GM19468 (cell line): Measurements from ENCODE around the gene NISCH.

Experiments used
- ATAC-seq: cut with Tn5 transposase; IDR thresholded peaks from one replicate; pipeline ENCODE4 v1.9.1; 2021; ENCODE audit warnings: mild to moderate bottlenecking, moderate library complexity, moderate number of reproducible peaks; ENCODE audit not compliant: unreplicated experiment; ENCODE audit errors: extremely low read depth

The NISCH gene

DNA sequence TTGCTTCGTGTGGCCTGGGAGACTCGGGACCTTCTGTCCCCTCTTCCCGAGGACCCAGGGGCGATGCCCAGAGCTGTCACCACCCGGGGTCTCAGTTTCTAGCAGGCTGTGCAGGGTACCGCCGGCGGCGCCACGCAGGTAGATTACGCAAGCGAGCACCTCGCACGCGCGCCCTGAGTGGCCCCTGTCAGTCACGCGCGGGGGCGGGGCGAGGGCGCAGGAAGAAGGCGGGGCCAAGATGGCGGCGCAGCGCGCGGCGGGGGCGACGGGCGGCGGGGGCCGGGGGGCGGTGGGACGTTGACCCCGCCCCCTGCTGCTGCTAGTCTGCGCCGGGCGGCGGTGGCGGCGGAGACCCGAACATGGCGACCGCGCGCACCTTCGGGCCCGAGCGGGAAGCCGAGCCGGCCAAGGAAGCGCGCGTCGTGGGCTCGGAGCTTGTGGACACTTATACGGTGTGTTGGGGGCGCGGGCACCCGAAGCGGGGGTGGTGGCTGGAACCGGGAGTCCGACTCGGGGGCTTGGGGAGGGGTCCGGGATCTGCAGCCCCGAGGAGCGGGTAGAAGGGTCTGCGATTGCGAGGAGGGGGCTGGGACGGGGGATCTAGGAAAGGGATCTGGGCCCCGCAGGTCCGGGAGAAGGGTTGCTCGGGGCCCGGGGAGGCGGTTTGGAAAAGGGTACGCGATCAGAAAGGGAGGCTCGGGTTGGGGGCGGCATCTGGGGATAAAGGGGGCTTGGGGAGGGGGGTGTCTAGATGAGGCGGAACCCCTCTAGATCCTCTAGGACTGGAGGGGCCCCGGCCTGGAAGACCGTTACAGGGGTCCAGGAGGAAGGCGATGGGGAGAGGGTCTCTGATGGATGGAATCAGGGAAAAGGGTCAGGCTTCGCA, at the start of gene NISCH:
Gene NISCH (plus strand): TSS at position 322 of the 886 bp plus-strand sequence. CDS start 38 bp downstream, at position 360.
- ATAC-seq = peak; percentile 42

DNA sequence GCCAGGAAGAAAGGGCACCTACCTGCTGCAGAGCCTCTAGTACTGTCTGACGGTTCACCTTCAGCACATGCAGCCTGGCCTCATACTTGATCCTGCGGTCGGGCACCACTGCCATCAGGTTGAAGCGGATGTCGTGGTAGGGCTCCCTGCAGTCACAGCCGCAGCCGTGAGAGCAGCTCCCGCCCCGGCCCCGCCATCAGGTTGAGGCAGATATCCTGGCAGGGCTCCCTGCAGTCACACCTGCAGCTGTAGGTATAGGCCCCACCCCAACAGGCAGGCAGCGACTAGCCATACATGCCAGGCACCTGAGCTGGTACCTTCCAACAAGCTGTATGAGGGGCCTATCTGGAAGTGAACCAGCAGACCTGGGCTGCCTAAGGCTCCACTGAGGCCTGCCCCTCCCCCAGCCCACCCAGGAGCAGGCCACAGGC, 49.2 kb upstream of the NISCH start:
- ATAC-seq = no peak

GRCh38 chr3:52406791-52407510, 48.5 kb upstream of the NISCH start:
- no peak for ATAC-seq

GRCh38 chr3:52407779-52408178, 47.6 kb upstream of the NISCH start:
- ATAC-seq = no peak

GRCh38 chr3:52408466-52408865, 46.9 kb upstream of the NISCH start:
- no peak for ATAC-seq

GRCh38 chr3:52415800-52416199, 39.6 kb upstream of the NISCH start:
- no peak for ATAC-seq

DNA sequence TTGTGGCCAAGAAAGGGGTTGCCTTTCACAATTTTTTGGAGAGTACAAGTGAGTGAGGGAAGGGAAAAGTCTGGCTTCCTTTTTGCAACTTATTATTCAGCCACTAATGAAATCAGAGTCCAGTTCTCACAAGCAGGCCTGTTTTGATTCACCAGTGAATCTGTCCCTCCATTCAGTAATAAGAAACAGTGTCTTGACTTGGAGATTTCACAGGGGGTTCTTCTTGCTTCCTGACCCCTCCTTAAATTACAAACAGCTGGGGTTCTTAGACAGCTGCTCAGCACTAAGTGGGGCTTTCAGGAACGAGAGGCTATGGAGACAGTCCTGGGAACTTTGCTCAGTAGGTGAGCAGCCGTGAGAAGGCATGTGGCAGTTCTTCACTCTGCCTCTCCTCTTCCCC, 35.0 kb upstream of the NISCH start:
- ATAC-seq = no peak

DNA sequence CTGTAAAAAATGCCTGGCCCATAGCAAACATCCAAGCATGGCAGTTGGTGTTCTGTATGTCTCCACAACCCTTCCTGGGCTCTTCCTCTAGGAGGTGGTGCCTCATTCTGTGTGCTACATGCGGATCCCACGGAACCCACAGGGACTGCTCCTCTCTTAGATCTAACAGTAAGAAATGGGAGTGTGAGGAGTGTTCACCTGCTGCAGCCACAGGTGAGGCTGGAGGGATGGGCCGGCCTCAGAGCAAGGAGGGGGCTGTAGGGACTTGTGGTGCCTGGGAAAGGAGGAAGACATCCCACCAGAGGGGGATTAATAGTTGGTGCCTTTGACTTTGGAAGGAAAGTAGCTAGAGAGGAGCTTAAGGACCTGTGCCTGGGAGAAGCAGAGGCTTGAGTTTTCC, 32.7 kb upstream of the NISCH start:
- ATAC-seq = no peak

GRCh38 chr3:52423173-52423572, 32.2 kb upstream of the NISCH start:
- no peak for ATAC-seq

DNA sequence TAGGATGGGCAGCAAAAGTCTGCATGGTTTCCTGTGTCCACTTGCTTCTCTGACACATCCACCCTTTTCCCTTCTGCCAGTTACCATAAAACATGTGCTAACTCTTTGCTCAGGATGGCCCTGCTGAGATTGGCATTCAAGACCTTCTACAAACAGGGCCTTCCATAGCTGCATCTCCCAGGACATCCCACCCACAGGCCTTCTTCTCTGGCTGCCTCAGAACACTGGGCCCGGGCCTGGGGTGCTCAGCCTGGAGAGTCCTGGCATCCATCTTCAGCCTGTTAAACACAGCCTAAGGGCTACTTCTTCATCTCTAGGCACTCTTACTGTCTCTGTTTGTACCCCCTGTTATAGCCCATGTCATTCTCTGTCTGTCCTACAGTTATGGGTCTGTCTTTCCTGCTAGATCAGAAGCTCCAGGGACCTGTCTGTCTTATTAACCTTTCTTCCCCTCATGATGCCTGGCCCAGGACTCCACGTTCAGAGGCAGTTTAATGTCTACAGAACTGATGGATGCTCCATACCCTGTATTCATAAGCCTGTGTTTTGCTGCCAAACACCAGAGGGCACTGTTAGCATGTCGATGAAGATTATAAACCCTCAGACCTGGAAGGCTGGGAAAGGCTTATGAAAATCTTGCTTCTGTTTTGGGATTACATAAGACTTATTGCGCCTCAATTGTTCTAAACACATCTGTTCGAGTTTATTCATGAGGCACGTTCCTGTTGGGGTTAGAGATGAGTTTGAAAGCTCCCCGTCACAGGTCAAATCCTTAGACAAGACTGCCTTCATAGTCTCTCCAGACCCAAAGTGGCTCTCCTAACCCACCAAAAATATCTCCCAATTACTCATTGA, 27.0 kb upstream of the NISCH start:
- no peak for ATAC-seq

GRCh38 chr3:52429031-52429430, 26.4 kb upstream of the NISCH start:
- ATAC-seq = no peak

- ATAC-seq = no peak
These were observed 25.5 kb upstream of the NISCH start for GRCh38 chr3:52429779-52430415.

DNA sequence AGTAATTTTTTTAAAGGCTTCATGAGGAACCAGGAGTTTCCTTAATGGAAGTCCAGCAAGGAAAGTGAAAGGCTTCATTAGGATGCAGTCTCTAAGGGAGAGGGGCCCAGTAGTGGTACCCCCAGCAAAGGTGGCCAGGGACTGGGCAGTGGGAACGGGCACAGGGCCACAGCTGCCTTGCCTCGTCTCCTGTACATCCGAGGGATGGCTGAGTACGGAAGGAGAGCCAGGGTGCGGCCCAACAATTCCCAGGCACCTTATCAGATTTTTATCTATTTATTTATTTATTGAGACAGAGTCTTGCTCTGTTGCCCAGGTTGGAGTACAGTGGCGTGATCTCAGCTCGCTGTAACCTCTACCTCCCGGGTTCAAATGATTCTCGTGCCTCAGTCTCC, 25.0 kb upstream of the NISCH start:
- no peak for ATAC-seq

DNA sequence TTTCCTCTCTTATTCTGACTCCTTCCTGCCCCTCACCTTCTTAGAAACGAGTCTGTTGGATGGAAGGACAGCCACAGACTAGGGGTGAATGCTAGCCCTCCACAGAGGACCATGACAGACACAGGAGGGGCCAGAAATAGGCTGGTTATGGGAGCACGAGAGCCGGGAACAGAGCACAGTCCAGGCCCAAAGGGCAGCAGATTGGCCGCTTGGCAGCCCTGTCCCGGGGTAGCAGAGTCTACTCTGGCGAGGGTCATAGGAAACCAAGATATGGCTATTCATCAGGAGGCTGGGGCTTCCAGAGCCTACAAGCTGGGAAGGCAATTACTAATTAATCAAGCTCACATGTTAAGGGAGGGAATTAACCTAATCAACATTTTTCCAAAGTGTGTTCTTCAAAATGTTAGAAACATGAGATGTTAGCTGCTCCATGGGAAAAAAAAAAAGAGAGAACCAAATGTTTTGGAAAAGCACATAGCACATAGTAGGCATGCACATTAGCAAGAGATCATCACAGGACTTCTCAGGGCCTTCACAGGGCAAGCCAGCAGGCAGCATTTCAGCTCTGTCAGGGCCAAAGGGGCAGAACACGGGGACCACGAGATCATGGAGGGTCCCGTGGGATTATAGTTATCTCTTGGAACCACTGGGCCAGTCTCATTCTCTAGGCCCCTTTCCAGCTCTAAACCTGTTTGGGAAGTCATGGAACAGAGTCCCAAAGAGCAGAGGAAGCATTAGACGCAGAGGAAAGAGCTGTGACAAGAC, 23.8 kb upstream of the NISCH start:
- ATAC-seq = no peak

DNA sequence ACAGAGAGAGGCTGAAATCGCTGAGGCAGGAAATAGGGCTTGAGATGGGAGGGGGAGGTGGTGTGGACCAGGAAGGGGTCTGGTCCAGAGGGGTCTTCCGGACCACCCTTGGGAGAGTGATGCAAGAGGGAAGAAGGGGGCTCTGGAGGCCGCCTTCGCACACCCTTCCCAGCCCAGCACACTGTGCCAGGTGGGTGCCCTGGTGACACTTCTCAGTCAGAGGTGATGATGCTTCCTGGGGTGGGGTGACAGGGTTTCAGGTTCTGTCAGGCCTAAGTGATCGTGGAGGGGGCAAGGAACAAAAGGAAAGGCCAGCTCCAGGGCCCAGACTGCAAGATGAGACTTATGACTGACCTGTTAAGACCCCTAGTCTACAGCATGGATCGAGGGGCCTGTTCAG, 23.2 kb upstream of the NISCH start:
- no peak for ATAC-seq

- ATAC-seq = no peak
These were observed 22.7 kb upstream of the NISCH start for GRCh38 chr3:52432691-52433141.

DNA sequence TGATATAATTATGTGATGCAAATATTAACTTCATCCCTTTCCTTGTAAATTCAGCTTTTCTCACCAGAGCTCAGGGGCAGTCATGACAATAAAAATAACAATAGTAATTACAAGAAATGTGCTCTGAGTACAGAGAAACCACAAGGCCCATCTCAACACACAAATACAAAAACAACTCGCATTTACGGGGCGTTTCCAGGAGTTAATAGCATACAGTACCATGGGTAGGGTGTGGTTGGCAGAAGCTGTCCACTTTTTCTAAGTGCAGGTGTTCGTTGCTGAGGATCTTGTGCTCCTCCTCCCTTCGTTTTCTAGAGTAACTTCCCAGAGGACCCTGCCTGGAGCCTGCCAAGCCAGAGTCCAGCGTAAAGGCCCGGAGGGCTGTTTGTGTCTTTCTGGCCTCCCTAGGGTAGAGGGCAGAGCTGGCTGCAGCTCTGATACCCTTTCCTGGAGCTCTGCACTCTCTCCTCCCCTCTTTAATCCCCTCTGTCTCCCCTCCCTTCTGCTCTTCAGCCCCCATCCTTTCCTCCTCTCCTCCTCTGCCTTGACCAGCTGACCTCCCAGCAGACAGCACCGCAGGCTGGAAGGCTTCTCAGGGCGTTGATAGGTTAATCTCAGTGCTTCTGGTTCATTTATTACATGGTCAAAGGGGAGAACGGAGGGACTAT, 21.9 kb upstream of the NISCH start:
- no peak for ATAC-seq

- no peak for ATAC-seq
These were observed 21.4 kb upstream of the NISCH start for GRCh38 chr3:52433996-52434479.
